Measurements from ENCODE around the gene TCAP.

GRCh38 chr17:39696731-39697130, 31.6 kb downstream of the TCAP start:
- TF ChIP-seq CTCF (IDR thresholded peaks at IDR 0.05) (no peak), POLR2A (IDR thresholded peaks at IDR 0.05) (no peak)
